Neural crest cell (in vitro differentiated cells): ENCODE data around the gene PPP6R1. TPM values are rescaled to one million over a fixed set of nuclear protein-coding genes. Genes with fewer than 3 reads are reported as not detected.

Experiments used
- DNase-seq: peaks from one replicate; pipeline ENCODE4 v3.0.0; 2021; ENCODE audit warnings: low read depth, mixed read lengths, low spot score
- H3K27ac Mint-ChIP-seq: one replicate; pipeline ENCODE4 v1.8.0; 2021; ENCODE audit warnings: mild to moderate bottlenecking, mixed read lengths; ENCODE audit not compliant: unreplicated experiment
- H3K27me3 Mint-ChIP-seq: 2 replicates; pipeline ENCODE4 v1.8.0; 2021; ENCODE audit warnings: low read depth, mild to moderate bottlenecking, mixed read lengths
- H3K36me3 Mint-ChIP-seq: 2 replicates; pipeline ENCODE4 v1.8.0; 2021; ENCODE audit warnings: low read depth, mild to moderate bottlenecking, mixed read lengths
- H3K4me1 Mint-ChIP-seq: 2 replicates; pipeline ENCODE4 v1.8.0; 2021; ENCODE audit warnings: mixed read lengths
- H3K4me3 Mint-ChIP-seq: one replicate; pipeline ENCODE4 v1.8.0; 2021; ENCODE audit warnings: mild to moderate bottlenecking, mixed read lengths
- H3K9me3 Mint-ChIP-seq: 2 replicates; pipeline ENCODE4 v1.8.0; 2021; ENCODE audit warnings: mixed read lengths
- CTCF ChIP-seq: fragments of 200-600 bp; sonication (generic); conservative IDR thresholded peaks from 2 replicates; pipeline ENCODE4 v1.5.0; 2021; ENCODE audit warnings: antibody characterized with exemption, mild to moderate bottlenecking
- total RNA-seq: library from RNA; stranded (reverse); gene quantifications from 2 replicates; pipeline ENCODE4 v1.2.1, GENCODE V29; 2021

The PPP6R1 gene
- total RNA-seq, 1 donor from 2014 or later, result 73.1 TPM

- Mint-ChIP-seq H3K27ac (peak overlapping the region; percentile 99), H3K4me1 (peaks cover 36% of the 10 kb centered on the region), H3K27me3 (no peaks in the 10 kb centered on the region), H3K36me3 (peaks cover 3% of the 10 kb centered on the region), H3K9me3 (no peaks in the 10 kb centered on the region), H3K4me3 (peak overlapping the region; percentile 99)
- no peak for TF ChIP-seq CTCF
- no peak for DNase-seq
Measured at GRCh38 chr19:55279340-55279739, 20.5 kb upstream of the PPP6R1 start.

- H3K4me3 Mint-ChIP-seq, result peak overlapping the region; percentile 99
- H3K27ac Mint-ChIP-seq, result peak overlapping the region; percentile 35
- H3K36me3 Mint-ChIP-seq, result peaks cover 3% of the 10 kb centered on the region
- H3K4me1 Mint-ChIP-seq, result peaks cover 33% of the 10 kb centered on the region
- no peaks in the 10 kb centered on the region for H3K27me3 Mint-ChIP-seq
- no peak for DNase-seq
- no peaks in the 10 kb centered on the region for H3K9me3 Mint-ChIP-seq
- TF ChIP-seq CTCF, result no peak
Measured at GRCh38 chr19:55278391-55279135, 19.7 kb upstream of the PPP6R1 start.

GRCh38 chr19:55277494-55277893 is 18.7 kb upstream of the PPP6R1 start:
- no peaks in the 10 kb centered on the region for H3K9me3 Mint-ChIP-seq

GRCh38 chr19:55276720-55277430 is 18.1 kb upstream of the PPP6R1 start:
- peaks cover 3% of the 10 kb centered on the region for H3K36me3 Mint-ChIP-seq
- no peak for TF ChIP-seq CTCF
- H3K27me3 Mint-ChIP-seq, result no peaks in the 10 kb centered on the region
- no peak for DNase-seq
- H3K4me1 Mint-ChIP-seq, result peaks cover 26% of the 10 kb centered on the region
- peak overlapping the region; percentile 73 for H3K4me3 Mint-ChIP-seq
- no peaks in the 10 kb centered on the region for H3K9me3 Mint-ChIP-seq
- H3K27ac Mint-ChIP-seq, result no peak overlapping the region

More at GRCh38 chr19:55277494-55277893, 18.7 kb upstream of the PPP6R1 start:
- Mint-ChIP-seq H3K4me1 (peaks cover 26% of the 10 kb centered on the region), H3K36me3 (peaks cover 3% of the 10 kb centered on the region), H3K27me3 (no peaks in the 10 kb centered on the region), H3K27ac (no peak overlapping the region), H3K4me3 (peak overlapping the region; percentile 51)
- no peak for DNase-seq
- TF ChIP-seq CTCF, result no peak

- DNase-seq, result no peak
- TF ChIP-seq CTCF, result no peak
- Mint-ChIP-seq H3K27me3 (no peaks in the 10 kb centered on the region), H3K9me3 (no peaks in the 10 kb centered on the region), H3K27ac (peak overlapping the region; percentile 67), H3K4me3 (peak overlapping the region; percentile 73), H3K36me3 (peaks cover 3% of the 10 kb centered on the region), H3K4me1 (peaks cover 21% of the 10 kb centered on the region)
Measured at GRCh38 chr19:55275851-55276719, 17.3 kb upstream of the PPP6R1 start.
